ENCODE measurements around the gene SETBP1.
"Not testable (repeated sequence)": the region's sequence is repeated elsewhere in the genome, so short reads cannot be mapped to it uniquely, and the experiment has no call there.

SETBP1 gene

DNA sequence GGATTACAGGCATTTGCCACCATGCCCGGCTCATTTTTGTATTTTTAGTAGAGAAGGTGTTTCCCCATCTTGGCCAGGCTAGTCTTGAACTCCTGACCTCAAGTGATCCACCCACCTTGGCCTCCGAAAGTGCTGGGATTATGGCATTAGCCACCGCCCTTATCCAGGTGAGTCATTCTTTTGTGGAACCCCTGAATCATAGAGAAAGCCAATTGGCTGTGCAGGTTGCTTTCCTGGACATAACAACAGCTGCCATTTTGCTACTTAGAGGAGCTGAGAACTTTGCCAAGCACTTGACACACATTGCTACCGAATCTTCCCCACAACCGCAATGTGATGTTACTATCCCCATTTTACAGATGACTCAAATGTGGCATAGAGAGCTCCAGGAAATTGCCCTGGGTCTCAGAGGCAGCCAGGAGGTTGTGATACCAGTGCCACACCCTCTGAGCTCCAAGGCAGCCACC lies 36.0 kb downstream of the SETBP1 start:
- Histone ChIP-seq H3K36me3 (ENCODE audit: control insufficient read depth, insufficient read depth, low read length) (peaks cover 24% of the 10 kb centered on the region), H3K27ac (ENCODE audit: low read depth, low read length, severe bottlenecking) (no peak overlapping the region), H3K4me3 (ENCODE audit: extremely low read depth, insufficient read depth, low read length, poor library complexity, severe bottlenecking) (no peak overlapping the region), H3K4me1 (ENCODE audit: control insufficient read depth, insufficient read depth, low read length, poor library complexity, severe bottlenecking) (peaks cover 25% of the 10 kb centered on the region), H3K9me3 (ENCODE audit: control insufficient read depth, low read length) (no peaks in the 10 kb centered on the region)
- 90 to 100% methylated on average over 4 of the region's 5 CpGs for WGBS, 2 experiments (ENCODE audit: insufficient coverage in 2 of 2)

DNA sequence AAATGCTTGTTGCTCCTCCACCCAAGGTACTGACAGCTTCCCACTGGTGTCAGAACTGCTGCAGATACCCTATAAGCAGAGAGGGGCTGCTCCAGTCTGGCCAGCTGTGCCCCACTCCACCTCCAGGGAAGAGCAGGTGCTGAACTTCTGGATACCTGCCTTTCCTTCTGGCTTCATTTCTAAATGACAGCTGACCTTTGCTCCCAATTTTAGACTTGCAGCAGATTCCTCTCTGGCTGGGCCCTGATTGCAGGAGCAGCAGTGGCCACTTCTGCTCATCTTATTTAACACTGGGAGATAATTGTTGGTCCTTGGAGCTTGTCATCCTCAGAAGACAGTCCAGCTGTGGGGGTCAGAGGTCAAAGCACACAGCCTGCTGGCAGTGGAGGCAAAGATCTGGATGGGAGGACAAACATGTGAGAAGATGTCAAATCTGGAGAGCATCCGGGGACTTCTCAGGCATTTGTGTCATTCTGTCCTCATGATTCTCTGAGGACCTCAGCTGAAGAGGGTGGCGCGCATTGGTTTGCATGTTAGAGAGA lies 38.9 kb downstream of the SETBP1 start:
- 96 to 100% methylated on average over 1 to 3 of the region's 3 CpGs for WGBS, 2 experiments (ENCODE audit: insufficient coverage in 2 of 2)
- Histone ChIP-seq H3K36me3 (ENCODE audit: control insufficient read depth, insufficient read depth, low read length) (peaks cover 10% of the 10 kb centered on the region), H3K4me1 (ENCODE audit: control insufficient read depth, insufficient read depth, low read length, poor library complexity, severe bottlenecking) (peaks cover 33% of the 10 kb centered on the region), H3K4me3 (ENCODE audit: extremely low read depth, insufficient read depth, low read length, poor library complexity, severe bottlenecking) (no peak overlapping the region), H3K9me3 (ENCODE audit: control insufficient read depth, low read length) (no peaks in the 10 kb centered on the region), H3K27ac (ENCODE audit: low read depth, low read length, severe bottlenecking) (no peak overlapping the region)

DNA sequence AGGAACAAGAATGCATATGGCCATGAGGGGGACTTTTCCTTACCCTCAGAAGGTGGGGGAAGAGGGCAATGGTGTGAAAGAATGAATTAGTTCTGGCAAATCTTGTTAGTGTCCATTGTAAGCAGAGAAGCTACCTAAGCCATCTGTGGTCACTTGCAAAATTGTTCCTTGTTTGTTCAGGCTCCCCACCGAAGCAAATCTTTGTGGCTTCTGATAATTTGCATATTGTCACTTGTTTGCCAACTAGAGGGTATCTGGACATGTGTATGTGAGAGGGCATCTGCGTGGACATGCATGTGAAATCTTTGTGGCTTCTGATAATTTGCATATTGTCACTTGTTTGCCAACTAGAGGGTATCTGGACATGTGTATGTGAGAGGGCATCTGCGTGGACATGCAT lies 41.1 kb downstream of the SETBP1 start:
- H3K36me3 ChIP-seq (ENCODE audit: control insufficient read depth, insufficient read depth, low read length); H3K9me3 ChIP-seq (ENCODE audit: control insufficient read depth, low read length); H3K4me3 ChIP-seq (ENCODE audit: extremely low read depth, insufficient read depth, low read length, poor library complexity, severe bottlenecking); H3K27ac ChIP-seq (ENCODE audit: low read depth, low read length, severe bottlenecking): not testable (repeated sequence)
- 85 to 93% methylated on average over 3 of the region's 3 CpGs for WGBS, 2 experiments (ENCODE audit: insufficient coverage in 2 of 2)
- peaks cover 37% of the 10 kb centered on the region for H3K4me1 ChIP-seq (ENCODE audit: control insufficient read depth, insufficient read depth, low read length, poor library complexity, severe bottlenecking)

DNA sequence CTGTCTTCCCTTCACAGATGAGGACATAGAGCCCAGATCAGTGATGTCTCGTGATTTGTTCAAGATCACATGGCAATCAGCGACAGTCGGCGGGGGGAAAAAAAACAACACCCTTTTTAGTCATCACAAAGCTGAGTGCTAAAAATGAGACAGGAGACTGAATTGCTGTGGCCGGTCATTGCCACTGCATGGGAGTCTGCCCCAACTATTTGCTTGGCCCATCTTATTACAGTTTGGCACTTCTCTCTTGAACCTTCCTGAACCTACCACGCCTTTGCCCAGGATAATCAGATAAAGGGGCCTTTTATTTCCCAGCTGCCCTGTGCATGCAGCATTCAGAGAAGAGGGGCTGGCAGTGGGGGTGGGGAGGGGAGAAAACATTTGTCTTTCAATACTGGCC lies 42.7 kb downstream of the SETBP1 start:
- Histone ChIP-seq H3K27ac (ENCODE audit: low read depth, low read length, severe bottlenecking) (peak overlapping the region; percentile 63), H3K36me3 (ENCODE audit: control insufficient read depth, insufficient read depth, low read length) (no peaks in the 10 kb centered on the region), H3K9me3 (ENCODE audit: control insufficient read depth, low read length) (no peaks in the 10 kb centered on the region), H3K4me1 (ENCODE audit: control insufficient read depth, insufficient read depth, low read length, poor library complexity, severe bottlenecking) (peaks cover 43% of the 10 kb centered on the region), H3K4me3 (ENCODE audit: extremely low read depth, insufficient read depth, low read length, poor library complexity, severe bottlenecking) (no peak overlapping the region)
- 86 to 94% methylated on average over 5 of the region's 6 CpGs for WGBS, 2 experiments (ENCODE audit: insufficient coverage in 2 of 2)

DNA sequence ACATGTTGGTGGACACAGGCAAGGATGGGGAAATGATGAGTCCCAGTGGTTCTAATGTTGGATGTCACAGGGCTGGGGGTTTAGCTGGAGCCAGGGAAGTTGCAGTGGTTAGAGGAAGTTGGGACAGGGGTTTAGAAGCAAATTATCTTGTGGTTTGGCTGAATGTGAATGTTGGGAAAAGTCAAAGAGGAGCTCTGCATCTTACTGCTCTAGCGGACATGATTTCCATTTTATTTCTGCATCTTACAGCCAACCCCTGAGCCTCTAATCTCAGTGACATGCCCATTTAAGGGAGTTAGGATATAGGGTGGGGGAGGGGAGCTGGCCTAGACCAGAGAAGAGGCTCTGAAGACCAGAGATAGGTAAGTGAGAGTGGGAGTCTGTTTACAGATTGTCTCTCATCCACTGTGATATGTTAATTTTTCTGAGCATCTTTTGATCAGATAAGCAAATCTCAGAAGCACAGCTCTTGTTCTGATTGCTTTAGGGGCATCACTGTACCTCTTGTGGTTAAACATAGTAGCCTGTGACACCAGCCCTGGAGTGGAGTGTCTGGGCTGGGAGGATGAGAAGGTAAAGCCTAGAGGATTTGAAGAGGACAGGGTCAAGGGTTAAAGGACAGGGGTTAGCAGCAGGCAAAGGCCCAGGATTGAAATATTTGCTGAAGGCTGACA lies 43.6 kb downstream of the SETBP1 start:
- WGBS, 2 experiments (ENCODE audit: insufficient coverage in 2 of 2) = no CpG with 5 or more reads among the region's 1 CpG
- Histone ChIP-seq H3K9me3 (ENCODE audit: control insufficient read depth, low read length) (no peaks in the 10 kb centered on the region), H3K27ac (ENCODE audit: low read depth, low read length, severe bottlenecking) (peak overlapping the region; percentile 63), H3K4me1 (ENCODE audit: control insufficient read depth, insufficient read depth, low read length, poor library complexity, severe bottlenecking) (peaks cover 49% of the 10 kb centered on the region), H3K4me3 (ENCODE audit: extremely low read depth, insufficient read depth, low read length, poor library complexity, severe bottlenecking) (no peak overlapping the region), H3K36me3 (ENCODE audit: control insufficient read depth, insufficient read depth, low read length) (no peaks in the 10 kb centered on the region)

DNA sequence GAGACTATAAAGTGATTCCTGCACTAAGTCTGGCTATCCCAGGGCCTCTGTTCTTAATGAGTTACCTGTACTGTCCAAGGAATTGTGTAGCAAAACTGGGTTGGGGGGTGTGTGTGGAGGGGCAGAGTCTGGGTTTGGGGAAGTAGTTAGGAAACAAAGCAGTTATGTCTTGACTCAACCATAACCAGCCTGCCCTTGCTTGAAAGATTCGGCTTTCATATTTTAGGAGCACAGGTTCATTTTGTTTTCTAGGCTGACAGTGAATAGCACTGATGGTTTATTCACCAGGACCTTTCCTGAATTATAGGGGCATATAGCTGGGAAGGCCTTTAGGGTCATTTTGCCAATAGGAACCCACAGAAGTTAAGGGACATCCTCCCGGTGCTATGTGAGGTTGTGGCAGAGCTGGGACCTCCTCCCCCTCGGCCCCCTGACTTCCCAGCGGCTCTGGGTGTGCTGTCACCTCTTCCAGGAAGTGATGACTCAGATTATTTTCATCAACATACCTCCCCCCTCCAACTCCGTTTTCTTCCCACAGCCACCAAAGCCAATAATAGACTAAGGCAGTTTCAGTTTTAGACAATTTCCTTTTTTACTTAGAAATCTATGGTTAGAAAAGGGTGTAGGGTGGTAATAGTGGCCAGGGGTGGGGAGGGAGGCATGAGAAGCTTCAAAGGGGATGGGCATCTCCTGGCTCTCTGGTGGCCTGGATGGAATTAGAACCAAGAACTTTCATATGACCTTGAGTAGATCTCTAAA lies 44.8 kb downstream of the SETBP1 start:
- WGBS, 2 experiments (ENCODE audit: insufficient coverage in 2 of 2) = 37 to 93% methylated on average over 2 of the region's 5 CpGs
- no peak overlapping the region for H3K4me3 ChIP-seq (ENCODE audit: extremely low read depth, insufficient read depth, low read length, poor library complexity, severe bottlenecking)
- H3K4me1 ChIP-seq (ENCODE audit: control insufficient read depth, insufficient read depth, low read length, poor library complexity, severe bottlenecking) = peaks cover 59% of the 10 kb centered on the region
- no peaks in the 10 kb centered on the region for H3K36me3 ChIP-seq (ENCODE audit: control insufficient read depth, insufficient read depth, low read length)
- no peaks in the 10 kb centered on the region for H3K9me3 ChIP-seq (ENCODE audit: control insufficient read depth, low read length)
- H3K27ac ChIP-seq (ENCODE audit: low read depth, low read length, severe bottlenecking) = peak overlapping the region; percentile 63

DNA sequence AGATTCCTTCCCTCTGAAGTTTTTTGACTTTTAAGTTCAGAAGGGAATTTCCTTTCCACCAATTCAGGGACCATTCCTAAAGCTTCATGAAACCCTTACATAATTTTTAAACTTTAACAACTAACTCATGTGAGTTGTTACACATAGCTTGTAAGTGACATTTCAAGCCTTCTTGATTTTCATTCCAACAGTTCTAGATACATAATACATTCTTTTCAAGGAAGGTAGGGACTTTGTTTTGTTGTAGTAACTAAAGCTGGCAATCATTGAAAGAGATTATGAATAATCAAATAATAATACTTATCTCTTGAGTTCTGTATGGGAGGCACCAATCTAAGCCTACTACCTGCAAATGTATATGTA lies 45.4 kb downstream of the SETBP1 start:
- peak overlapping the region; percentile 63 for H3K27ac ChIP-seq (ENCODE audit: low read depth, low read length, severe bottlenecking)
- H3K9me3 ChIP-seq (ENCODE audit: control insufficient read depth, low read length) = no peaks in the 10 kb centered on the region
- no peaks in the 10 kb centered on the region for H3K36me3 ChIP-seq (ENCODE audit: control insufficient read depth, insufficient read depth, low read length)
- H3K4me3 ChIP-seq (ENCODE audit: extremely low read depth, insufficient read depth, low read length, poor library complexity, severe bottlenecking) = no peak overlapping the region
- H3K4me1 ChIP-seq (ENCODE audit: control insufficient read depth, insufficient read depth, low read length, poor library complexity, severe bottlenecking) = peaks cover 64% of the 10 kb centered on the region

DNA sequence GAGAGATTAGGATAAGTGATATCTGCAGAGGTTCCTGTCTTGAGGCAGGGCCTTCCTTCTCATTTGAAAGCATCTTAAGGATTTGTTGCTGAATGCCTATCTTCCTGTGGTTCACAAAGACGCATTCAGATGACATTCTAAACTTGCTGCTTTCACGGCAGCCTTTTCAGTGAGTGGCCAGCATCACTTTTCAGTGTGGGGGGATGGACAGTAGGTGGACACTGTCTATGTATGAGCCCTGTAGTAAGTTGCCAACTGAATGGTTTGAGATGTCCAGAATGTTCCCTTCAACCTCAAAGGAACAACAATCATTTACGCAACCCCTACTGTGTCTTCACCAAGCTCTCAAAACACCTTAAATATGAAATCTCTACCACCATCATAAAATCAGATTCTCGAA lies 46.6 kb downstream of the SETBP1 start:
- Histone ChIP-seq H3K9me3 (ENCODE audit: control insufficient read depth, low read length) (no peaks in the 10 kb centered on the region), H3K4me3 (ENCODE audit: extremely low read depth, insufficient read depth, low read length, poor library complexity, severe bottlenecking) (no peak overlapping the region), H3K36me3 (ENCODE audit: control insufficient read depth, insufficient read depth, low read length) (no peaks in the 10 kb centered on the region), H3K4me1 (ENCODE audit: control insufficient read depth, insufficient read depth, low read length, poor library complexity, severe bottlenecking) (peaks cover 77% of the 10 kb centered on the region), H3K27ac (ENCODE audit: low read depth, low read length, severe bottlenecking) (no peak overlapping the region)
- 77 to 92% methylated on average over 2 to 3 of the region's 4 CpGs for WGBS, 2 experiments (ENCODE audit: insufficient coverage in 2 of 2)

DNA sequence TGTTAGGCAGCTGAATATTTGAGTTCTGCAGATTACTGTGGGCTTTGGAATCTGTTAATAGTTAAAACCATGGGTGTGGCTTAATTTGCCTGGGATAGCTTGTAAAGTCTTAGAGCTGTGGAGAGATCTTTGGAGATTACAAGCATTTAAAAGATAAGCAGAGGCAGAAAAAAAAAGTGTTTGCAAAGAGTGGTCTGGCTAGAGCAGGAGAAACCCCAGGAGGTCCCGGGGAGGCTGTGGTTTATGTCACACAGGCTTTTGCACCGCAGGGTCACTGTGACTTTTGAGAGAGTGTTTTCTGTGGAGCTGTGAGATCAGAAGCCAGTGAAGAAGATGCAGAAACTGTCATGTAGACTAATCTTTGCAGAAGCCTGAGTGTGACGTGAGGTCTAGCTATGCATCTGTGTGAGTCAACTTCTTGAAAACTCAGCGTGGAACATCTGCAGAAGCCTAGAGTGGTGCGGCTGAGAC lies 49.0 kb downstream of the SETBP1 start:
- Histone ChIP-seq H3K27ac (ENCODE audit: low read depth, low read length, severe bottlenecking) (peak overlapping the region; percentile 55), H3K9me3 (ENCODE audit: control insufficient read depth, low read length) (no peaks in the 10 kb centered on the region), H3K36me3 (ENCODE audit: control insufficient read depth, insufficient read depth, low read length) (no peaks in the 10 kb centered on the region), H3K4me3 (ENCODE audit: extremely low read depth, insufficient read depth, low read length, poor library complexity, severe bottlenecking) (no peak overlapping the region), H3K4me1 (ENCODE audit: control insufficient read depth, insufficient read depth, low read length, poor library complexity, severe bottlenecking) (peaks cover 83% of the 10 kb centered on the region)
- WGBS, 2 experiments (ENCODE audit: insufficient coverage in 2 of 2) = 61 to 76% methylated on average over 4 of the region's 5 CpGs

DNA sequence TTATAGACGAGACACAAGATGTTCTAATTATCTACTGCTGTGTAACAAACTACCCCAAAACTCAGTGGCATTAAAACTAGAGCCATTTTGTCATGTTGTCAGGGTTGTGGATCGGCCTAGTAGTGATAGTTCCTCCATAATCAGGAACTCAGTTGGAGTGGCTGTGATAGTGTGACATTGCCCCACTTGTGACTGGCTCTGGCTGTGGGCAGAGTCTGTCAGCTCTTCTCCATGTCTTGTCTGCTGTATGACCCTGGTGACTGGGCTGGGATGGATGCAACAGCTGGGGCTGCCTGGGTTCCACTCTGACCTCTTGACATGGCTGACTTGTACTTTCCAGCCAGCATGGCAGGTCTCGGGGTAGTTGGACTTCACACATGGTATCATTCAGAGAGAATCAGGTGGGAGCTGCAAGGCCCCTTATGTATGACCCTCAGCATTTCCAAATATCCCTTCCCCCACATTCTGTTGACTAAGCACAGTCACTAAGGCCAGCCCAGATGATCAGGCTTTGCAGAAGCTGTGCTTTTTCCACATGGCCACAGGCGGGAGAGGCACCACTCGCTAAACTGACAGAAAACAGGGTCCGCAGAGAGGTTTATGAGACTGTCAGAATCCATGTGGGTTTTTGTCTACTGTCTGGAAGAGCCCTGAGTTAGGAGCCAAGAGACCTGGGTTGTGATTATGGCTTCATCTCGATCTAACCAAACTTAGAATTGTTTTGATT lies 50.3 kb downstream of the SETBP1 start:
- 97% methylated on average over 4 of the region's 7 CpGs; no CpG with 5 or more reads in 1 of the 2 experiments for WGBS, 2 experiments (ENCODE audit: insufficient coverage in 2 of 2)
- Histone ChIP-seq H3K36me3 (ENCODE audit: control insufficient read depth, insufficient read depth, low read length) (no peaks in the 10 kb centered on the region), H3K9me3 (ENCODE audit: control insufficient read depth, low read length) (no peaks in the 10 kb centered on the region), H3K4me3 (ENCODE audit: extremely low read depth, insufficient read depth, low read length, poor library complexity, severe bottlenecking) (no peak overlapping the region), H3K27ac (ENCODE audit: low read depth, low read length, severe bottlenecking) (no peak overlapping the region), H3K4me1 (ENCODE audit: control insufficient read depth, insufficient read depth, low read length, poor library complexity, severe bottlenecking) (peaks cover 70% of the 10 kb centered on the region)

Measured in mesodermal cell (in vitro differentiated cells).